Activated T-helper 1 cell treated with Interleukin-2 at 50 U/mL for 16 hours (primary cell): ENCODE data around the gene E2F6.
"Not testable (repeated sequence)": the region's sequence is repeated elsewhere in the genome, so short reads cannot be mapped to it uniquely, and the experiment has no call there.

Experiments
- DNase-seq: peaks from one replicate; pipeline ENCODE4 v3.0.0-alpha.2; 2020; ENCODE audit warnings: low read depth

Gene E2F6

GRCh38 chr2:11412449-11412810 lies 53.5 kb downstream of the E2F6 start:
- DNase-seq: no peak

DNA sequence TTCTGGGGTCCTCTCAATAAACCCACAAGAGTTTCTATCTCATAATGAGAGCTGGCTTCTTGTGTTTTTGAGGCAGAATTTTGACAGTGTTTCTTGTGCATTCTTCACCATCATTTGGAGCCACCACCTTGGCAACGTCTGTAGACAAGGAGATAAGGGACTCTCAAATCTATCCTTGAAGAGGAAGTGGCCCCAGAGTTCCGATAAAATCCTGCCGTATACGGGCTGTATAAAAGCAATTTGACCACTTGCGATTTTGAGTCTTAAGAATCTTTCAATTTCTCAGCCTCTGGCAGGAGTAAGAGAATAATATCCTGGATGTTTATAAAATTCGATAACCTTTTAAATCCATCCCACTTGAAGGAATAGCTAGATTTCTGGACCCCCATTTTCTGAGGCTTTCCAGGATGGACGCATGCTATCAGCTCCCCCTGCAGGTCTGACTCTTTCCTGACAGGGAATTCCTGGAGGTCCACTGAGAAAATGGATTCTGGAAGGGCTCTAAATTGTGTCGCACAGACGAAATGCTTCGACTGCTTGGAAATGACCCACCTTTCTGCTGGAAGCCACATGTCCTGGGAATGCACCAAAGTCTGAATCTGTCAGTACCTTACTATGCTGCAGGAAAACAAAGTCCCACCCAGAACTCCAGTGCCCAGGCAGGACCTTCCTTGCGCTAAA lies 54.1 kb downstream of the E2F6 start:
- no peak for DNase-seq

DNA sequence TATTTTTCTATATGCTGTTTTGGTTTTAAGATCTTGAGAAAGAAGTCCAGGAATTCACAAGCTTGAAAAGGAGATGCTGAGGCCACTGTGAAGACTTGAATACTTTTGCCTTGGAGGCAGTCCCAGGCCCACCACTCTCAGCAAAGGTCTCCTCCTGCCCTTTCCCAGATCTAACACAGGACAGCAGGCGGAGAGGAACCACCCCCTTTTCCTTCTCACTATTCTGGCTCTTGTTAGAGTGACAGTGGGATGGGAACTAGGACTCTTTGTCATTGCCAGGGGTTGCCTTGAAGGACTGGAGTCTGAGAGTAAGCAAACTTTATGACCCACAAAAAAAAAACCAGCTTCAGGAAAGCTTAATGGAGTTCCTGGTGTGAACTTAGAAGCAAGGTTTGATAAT lies 54.7 kb downstream of the E2F6 start:
- DNase-seq: no peak

GRCh38 chr2:11410101-11410500 lies 55.9 kb downstream of the E2F6 start:
- DNase-seq: no peak

DNA sequence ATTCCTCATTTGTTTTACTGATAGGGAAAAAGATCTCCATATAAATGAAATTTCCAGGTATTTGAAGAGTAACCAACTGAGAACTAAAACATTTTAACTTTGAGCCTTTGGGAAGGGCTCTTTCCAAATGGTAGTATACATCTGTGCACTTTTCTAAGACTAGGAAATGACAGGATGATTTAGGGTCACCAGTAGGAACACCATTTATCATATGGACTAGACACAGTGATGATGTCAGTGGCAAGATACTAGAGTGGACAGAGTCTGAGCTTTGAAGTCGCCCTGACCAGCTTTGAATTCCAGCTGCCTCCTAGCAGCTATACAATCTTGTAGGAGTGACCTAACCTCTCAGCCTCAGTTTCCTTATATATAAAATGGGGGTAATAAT lies 56.4 kb downstream of the E2F6 start:
- no peak for DNase-seq

DNA sequence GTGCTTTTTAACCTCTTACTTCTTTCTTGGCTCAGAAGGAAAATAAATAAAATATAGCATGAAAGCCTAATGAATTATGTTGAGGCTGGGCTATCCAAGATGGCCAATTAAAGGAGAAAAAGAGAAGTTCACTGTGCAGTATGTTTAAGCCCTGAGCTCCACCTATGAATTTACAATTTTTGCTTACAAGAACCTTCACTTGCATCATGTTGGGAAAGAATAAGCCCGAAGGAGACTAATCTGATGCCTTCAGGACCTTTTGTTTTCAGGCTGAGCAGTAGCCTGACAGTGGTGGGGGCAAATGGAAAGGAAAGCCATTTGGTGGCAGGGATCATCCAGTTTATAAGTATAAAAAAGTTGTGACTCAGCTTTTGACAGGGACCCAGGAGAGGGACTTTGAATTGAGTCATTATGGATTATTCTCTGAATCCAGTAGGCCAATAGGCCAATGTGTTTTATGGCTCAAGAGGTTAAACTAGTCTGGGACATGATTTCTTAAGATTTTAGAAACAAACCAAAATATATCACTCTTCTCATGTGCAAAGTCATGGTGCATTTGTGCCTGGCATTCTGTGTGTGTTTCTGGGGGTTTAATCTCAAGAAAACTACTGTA lies 56.9 kb downstream of the E2F6 start:
- DNase-seq: no peak

DNA sequence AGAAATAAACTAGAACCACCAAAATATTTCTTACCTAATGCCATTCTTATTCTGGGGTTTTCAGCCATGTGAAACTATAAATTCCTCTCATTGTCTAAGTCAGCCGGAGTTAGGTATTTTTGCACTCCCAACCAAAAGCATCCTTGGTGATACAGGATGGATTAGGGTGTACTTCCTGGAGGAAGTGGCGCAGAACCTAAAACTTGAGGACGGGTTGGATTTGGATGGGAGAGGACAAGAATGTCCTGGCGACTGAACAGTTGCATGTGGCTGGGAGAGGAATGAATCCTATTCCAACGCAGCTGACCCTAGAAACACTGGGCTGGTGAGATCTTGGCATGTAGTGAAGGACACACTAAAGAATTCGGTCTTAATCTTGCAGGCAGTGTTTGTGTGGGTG lies 58.5 kb downstream of the E2F6 start:
- DNase-seq: no peak

- no peak for DNase-seq
These were observed 59.0 kb downstream of the E2F6 start for GRCh38 chr2:11406958-11407381.

DNA sequence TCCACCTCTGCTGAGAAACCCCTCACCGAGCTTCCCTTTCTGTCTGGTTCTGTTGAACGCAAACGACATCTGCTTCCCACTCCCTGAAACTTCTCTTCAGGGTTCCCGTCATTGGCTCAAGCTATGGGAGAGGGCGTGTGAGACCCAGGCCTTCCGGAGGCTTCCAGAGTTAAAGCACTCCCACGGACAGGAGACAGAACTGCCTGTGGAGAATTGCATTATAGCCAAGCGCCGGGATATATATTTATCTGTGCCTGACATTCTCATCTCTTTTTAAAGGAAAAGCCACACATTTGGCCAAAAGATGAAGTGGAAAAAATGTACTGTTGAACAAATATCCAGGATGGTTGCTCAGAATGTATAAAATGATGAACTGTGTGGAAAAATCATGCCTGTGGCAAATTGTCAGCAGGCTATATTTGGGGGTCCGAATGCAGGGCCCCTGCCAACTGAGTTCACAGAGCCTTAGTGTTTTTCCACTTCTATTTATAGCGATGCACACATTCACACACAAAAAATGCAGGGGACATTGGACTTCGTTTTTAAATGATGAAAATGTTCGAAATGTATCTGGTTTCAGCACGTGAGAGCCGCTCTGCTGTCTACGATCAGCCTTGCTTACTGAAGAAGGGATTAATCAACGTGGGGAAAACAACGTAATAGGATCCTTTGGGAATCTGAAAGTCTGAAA lies 59.5 kb downstream of the E2F6 start:
- no peak for DNase-seq

- no peak for DNase-seq
These were observed 60.2 kb downstream of the E2F6 start for GRCh38 chr2:11405599-11406266.

DNA sequence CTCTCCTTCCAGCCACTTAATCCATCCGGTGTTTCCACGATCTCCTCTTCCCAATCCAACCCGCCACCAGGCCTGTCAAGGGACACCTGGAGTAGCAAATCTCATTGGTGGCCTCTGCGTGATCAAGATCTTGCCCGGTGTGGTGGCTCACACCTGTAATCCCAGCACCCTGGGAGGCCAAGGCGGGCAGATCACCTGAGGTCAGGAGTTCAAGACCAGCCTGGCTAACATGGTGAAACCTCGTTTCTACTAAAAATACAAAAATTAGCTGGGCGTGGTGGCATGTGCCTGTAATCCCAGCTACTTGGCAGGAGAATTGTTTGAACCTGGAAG lies 60.9 kb downstream of the E2F6 start:
- DNase-seq: not testable (repeated sequence)

DNA sequence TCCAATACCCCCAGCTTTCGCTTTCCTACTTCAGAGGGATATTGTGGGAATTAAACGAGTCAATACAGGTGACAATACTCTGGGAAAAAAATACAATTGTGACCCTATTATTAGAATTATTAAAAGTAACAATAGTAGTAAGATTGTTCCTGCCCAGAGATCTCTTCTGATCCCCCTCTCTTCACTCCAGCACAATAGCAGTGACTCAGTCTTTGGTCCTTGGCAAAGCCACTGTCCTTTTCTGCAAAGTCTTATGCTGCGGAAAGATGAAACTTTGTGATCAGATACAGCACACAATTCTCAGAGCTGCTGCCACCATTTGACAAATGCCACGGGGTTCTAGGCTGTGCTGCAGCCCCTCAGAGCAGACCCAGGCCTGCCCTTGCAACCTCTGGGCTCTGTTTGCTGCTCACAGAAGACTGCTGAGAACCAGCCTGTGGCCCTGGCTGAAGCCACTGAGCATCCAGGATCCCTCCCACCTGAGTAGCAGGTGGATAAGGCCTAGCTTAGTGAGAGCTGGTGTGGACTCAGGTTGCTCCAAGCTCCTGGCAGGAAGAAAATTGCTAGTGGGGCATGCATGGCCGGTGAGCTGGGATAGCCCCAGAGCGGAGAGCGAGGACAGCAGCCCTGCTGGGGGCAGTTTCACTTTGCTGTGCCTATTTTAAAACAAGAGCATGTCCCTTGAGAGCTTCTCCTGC lies 61.4 kb downstream of the E2F6 start:
- no peak for DNase-seq

GRCh38 chr2:11402436-11402835 lies 63.5 kb downstream of the E2F6 start:
- DNase-seq: no peak

DNA sequence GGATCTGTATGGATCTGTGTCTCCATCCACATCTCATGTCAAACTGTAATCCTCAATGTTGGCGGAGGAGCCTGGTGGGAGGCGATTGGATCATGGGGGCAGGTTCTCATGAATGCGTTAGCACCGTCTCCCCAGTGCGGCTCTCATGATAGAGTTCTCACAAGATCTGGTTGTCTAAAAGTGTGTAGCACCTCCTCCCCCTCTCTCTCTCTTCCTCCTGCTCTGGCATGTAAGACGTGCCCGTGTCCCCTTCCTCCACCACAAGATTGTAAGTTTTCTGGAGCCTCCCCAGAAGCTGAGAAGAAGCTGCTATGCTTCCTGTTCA lies 66.6 kb downstream of the E2F6 start:
- DNase-seq: no peak

DNA sequence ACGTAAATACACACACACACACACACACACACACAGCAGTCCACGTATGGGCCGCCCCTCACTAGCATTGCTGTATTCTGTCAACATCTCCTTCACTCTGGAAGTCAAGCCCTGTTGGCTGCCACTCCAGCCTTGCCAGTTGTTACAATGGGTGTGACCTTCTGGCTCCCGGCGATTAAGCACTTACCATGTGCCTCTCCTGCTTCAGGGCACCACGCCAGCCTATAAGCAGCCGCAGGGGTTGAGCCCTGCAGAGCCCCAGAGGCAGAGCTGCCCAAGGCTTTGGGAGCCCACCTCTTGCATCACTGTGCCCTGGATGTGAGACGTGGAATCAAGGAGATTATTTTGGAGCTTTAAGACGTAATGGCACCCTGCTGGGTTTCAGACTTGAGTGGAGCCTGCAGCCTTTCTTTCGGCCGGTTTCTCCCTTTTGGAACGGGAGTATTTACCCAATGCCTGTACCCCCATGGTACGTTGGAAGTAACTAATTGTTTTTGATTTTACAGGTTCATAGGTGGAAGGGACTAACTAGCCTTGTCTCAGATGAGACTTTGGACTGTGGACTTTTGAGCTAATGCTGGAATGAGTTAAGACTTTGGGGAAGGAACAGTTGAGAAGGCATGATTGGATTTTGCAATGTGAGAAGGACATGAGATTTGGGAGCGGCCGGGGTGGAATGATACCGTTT lies 67.1 kb downstream of the E2F6 start:
- DNase-seq: no peak

GRCh38 chr2:11397513-11397912 lies 68.4 kb downstream of the E2F6 start:
- DNase-seq: no peak

DNA sequence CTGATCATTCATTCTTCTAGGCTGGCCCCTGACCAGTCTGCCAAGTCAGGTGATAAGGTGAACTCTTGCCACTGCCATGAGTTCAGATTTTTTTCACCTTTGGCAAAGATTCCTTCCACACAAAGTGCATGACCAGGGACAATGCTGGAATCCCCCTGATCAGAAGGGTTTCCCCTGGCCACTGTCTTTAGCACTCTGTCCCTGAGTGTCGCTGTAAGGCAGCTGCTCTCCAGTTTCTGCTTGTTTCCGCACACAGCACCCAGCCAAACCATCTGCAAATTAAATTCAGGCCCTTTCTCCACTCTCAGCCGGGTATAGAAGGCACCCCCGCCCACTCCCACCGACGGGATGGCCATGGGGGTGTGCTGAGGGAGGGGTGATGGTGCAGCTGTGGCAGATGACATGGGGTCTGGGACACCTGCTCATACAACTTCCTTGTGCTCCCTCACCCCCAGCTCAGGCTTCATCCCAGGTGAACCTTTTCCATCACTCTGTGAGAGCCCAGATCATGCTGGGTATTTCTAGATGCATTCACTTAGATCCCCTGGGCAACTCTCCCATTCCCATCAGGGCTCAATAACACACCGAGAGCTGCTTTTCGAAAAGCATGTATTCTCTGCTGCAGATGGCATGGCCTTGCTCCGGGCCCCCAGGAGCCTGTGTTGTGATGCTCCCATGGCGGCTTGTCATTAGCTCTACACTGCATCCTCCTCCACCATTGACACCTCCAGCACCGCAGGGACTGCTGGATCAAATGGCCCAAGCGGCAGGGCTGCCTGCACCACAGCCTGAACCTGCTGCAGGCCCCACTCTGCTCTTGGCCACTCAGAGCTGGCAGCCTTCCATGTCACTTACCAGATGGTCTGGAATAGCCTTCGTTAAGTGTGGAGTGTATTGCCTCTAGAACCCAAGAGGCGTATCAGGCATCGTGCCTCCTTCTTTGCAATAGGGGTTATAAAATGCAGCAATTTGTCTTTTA lies 69.2 kb downstream of the E2F6 start:
- no peak for DNase-seq

DNA sequence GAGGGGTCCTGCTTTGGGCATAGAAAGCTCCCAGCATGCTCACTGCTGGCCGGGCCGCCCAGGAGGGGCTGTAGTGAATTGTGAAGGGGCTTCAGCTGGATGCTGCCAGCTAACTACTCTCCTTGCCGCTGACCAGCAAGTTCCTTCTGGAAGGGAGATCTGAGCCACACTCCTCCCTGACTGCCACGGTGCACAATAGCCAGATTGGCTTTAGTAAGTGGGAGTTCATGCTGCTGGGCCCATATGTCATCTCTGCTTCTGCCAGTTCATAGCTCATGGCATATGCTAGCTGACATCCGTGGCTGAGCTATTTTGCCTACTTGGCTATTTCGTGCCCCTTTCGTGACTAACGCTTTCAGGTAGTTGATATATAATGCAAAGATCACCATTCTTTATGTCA lies 69.9 kb downstream of the E2F6 start:
- DNase-seq: no peak

- DNase-seq: no peak
These were observed 70.6 kb downstream of the E2F6 start for GRCh38 chr2:11395389-11395788.
